ENCODE measurements around the gene POR.
"Not testable (repeated sequence)": the region's sequence is repeated elsewhere in the genome, so short reads cannot be mapped to it uniquely, and the experiment has no call there.

The POR gene

DNA sequence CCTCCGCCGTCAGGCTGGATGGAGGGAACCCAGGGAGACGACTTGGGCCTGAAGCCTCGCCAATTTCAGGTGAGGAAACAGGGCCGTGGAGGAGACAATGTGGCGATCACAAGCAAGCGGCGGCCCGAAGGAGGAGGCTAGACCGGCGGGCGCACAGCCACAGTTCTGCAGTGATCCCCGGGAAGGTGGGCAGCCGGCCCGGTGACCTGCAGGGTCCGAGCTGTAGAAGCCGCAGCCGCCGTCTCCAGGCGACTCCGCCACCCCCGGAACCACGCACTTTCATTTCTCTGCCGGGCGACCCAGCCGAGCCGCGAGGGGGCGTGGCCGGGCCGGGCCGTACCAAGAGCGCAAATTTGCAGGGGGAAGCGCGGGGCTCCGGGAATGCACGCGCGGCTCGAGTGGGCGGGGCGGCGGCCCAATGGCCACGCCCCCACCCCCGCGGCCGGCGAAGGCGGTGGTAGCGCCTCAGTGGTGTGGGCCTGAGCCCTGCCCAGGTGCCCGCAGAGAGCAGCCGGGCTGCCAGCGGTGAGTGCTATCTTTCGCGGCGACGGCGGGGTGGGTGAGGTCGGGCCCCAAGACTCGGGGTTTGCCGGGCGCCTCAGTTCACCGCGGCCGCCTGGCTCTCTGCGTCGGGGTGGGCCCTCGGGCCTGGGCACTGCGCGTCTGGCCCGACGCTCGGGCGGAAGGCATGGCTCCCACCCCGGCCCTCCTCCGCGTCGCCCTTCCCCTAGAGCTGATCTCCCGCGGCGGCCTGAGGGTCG lies at the start of gene POR:
Gene POR, plus strand, starts transcription at position 501 of the 761 bp plus-strand sequence. CDS start 38,847 bp downstream, outside the sequence.
- DNase-seq: peak; percentile 74 to 78

DNA sequence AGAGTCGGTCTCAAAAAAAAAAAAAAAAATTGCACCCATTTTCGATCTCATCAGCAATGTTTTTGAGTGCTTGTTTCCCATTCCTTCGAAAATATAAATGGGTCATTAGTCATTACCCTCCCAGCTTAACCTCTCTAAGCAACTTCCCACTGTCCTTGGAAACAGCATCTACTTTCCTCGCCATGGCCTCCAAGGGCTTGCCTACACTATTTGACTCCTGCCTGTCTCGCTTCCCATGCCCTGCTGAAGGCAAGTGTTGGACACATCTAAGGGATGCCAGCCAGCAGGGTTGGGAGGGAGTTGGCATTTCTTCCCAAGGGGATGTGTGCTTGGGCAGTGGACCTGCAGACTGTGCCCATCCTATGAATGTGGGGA lies 48.9 kb upstream of the POR start:
- peak in 1 of 2 experiments; percentile 19 for DNase-seq

DNA sequence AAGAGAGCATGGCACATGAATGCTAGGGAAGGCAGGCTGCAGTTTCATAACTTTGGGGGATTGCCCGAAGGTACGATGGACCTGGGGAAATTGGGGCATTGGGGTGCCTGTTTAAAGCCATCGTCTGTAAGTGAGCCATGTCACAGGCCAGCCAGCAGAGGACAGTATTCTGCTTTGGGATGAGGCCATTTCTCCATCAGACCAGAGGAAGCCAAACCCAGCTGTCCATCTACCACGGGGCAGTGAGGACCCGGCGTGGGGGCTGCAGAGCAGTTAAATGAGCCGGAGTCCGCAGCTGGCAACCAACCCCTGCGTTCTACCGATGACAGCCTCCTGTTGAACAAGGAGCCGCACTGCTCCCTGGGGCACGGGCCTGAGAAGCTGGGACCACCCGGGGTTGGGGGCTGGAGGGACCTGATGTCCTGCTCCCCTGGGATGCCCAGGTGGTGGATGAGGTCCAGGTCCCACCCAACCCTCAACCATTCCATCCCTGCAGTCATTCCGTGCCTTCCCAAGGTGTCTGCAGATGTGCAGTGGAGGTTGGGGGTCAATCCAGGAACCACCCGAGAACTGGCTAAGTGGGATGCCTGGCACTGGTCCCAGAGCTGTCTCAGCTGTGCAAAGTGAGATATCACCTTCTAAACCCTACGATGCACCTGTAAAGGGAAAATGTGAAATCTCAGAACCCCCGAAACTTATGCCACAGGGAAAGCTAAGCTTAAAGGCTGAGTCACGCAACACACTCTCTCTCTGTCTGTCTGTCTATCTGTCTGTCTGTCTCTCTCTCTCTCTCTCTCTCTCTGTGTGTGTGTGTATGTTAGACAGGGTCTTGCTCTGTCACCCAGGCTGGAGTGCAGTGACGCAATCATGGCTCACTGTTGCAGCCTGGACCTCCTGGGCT lies 48.2 kb upstream of the POR start:
- peak; percentile 68 to 82 for DNase-seq

DNA sequence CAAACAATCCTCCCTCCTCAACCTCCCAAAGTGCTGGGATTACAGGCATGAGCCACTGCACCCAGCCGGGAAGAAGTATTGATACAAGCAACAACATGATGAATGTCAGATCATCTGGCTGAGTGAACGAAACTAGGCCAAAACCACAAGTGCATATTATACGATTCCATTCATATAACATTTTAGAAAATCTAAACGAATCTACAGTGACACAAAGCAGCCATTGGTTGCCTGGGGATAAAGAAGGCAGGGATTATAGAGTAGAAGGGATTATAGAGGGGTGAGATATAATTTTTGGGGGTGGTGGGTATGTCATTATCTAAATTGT lies 47.6 kb upstream of the POR start:
- no peak for DNase-seq

DNA sequence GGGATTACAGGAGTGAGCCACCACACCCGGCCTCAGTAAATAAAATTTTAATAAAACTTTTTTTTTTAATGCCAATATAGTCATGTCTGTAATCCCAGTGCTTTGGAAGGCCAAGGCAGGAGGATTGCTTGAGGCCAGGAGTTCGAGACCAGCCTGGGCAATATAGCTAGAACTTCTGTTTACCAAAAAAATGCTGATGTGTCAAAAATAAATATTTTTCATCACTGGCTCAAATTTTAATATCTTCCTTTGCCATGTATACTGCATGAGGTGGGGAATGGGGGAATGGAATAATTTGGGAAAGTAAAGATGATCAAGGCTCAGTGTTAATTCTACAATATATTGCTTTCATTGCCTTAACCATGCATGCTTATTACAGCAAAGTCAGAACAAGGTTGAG lies 46.8 kb upstream of the POR start:
- DNase-seq: no peak

DNA sequence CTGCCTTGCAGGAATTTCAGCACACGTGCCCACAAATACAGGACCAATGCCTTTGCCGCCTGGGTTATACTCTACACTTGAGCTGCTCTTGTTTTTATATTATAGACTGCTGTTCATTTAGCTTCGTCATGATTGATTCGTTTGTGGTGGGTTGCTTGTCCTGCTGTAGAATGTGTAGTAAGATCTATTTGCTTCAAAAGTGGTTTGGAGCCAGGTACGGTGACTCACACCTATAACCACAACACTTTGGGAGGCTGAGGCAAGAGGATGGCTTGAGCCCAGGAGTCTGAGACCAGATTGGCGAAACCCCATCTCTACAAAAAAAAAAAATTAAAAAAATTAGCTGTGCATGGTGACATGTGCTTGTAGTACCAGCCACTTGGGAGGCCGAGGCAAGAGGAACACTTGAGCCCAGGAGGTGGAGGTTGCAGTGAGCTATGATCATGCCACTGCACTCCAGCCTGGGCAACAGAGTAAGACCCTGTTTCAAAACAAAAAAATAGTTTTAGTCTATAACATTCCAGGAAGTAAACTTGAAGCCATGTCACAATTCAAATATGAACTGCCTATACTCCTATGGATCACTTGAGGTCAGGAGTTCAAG lies 45.1 kb upstream of the POR start:
- no peak for DNase-seq

DNA sequence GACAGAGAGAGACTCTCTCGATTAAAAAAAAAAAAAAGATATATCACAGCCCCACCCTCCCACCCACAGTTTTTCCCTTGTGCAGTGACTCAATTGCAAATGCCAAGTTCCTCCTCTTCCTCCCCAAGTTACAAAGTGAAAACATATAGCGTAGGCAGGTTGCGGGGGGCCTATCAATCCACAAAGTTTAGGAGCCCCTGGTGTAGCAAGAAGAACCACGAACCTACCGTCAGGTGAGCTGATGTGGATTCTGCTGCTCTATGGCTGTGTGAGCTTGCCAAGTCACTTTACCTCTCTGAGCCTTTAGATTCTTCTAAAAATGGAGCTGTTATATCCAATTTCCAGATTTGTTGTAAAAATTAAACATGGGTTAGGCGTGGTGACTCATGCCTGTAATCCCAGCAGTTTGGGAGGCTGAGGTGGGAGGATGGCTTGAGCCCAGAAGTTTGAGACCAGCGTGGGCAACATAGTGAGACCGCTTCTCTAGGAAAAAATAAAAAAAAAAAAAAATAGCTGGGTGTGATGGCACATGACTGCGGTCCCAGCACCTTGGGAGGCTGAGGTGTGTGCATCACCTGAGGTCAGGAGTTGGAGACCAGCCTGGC lies 44.3 kb upstream of the POR start:
- DNase-seq: no peak

DNA sequence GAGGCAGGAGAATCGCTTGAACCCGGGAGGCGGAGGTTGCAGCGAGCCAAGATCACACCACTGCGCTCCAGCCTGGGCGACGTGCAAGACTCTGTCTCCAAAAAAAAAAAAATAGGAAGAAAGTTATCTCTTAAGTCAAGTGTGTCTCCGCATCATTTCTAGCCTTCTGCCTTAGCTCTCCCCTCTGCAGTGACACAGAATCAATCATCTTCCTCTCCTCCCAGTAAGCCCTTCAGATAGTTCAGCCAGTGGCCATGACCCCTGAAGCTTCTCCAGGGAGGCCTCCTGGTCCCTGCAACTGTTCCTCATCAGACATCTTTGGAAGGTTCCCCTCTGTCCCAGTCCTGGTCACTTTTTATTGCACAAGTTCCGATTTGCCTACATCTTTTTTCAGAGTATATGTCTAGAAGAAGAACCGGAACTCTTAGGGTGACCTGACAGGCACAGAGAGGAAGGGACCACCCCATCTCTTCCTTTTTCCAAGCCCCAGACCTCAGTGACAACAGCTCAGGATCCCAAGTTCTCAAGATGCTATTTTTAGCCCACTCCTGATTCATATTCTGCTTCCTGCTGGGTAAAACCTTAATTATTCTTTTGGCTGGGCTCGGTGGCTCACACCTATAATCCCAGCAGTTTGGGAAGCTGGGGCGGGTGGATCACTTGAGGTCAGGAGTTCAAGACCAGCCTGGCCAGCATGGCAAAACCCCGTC lies 42.7 kb upstream of the POR start:
- no peak for DNase-seq

DNA sequence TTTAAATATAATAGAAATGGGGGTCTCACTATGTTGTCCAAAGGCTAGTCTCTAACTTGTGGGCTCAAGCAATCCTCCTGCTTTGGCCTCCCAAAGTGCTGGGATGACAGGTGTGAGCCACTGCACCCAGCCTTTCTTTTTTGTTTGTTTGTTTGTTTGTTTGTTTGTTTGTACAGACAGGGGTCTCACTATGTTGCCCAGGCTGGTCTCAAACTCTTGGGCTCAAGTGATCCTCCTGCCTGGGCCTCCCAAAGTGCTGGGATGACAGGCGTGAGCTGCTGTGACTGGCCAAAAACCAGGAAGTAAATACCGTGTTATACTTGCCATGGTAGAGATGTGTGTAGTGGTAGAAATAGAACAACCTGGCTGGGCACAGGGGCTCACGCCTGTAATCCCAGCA lies 40.8 kb upstream of the POR start:
- DNase-seq: not testable (repeated sequence)

DNA sequence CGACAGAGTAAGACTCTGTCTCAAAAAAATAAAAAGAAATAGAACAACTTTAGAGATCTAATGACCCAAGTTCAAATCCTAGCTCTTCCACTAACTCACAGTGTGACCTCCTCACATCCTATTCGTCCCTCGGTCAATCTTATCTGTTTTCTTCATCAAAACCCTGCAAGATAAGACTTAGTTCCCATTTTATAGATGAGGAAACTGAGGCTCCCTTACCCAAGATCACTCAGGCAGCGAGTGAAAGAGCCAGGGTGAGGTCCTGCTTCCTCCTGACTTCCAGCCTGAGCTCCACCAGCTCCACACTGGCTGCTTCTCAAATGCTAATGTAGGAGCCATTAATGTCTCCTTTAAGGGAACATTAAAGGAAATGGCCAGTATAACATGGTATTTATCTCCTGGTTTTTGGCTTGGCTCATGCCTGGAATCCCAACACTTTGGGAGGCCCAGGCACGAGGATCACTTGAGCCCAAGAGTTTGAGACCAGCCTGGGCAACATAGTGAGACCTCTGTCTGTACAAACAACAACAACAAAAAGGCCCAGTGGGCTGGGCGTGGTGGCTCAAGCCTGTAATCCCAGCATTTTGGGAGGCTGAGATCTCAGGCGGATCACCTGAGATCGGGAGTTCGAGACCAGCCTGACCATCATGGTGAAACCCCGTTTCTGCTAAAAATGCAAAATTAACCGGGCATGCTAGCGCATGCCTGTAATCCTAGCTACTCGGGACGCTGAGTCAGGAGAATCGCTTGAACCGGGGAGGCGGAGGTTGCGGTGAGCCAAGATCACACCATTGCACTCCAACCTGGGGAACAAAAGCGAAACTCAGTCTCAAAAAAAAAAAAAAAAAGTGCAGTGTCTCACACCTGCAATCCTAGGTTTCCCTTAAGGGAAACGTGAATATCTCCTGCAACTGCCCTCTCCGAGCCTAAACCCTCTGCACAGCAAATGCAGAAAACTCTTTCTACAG lies 39.6 kb upstream of the POR start:
- DNase-seq: no peak

DNA sequence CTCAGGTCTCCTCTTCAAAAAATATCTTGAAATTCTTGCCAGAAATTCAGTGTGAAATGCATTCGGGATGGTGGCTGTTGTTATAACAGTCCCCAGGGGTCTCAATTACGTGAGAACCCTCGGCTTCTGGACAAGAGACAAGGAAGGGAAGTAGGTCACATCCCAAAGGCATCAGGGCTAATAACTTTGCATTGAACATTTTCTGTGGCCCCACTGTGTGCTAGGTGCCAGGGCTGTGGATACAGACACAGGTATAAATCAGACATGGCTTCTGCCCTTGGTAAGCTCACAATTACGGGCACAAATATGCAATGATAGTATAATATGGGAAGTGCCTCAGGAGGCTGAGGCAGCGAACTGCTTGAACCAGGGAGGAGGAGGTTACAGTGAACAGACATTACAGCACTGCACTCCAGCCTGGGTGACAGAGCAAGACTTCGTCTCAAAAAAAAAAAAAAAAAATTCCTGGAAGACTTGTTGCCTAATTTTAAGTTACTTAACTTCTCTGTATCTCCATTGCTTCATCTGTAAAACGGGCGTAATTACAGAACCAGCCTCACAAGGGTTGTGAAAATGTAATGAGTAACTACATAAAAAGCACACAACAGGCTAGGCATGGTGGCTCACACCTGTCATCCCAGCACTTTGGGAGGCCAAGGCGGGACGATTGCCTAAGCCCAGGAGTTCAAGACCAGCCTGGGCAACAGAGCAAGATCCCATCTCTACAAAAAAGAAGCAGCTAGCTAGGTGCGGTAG lies 38.7 kb upstream of the POR start:
- DNase-seq: no peak

DNA sequence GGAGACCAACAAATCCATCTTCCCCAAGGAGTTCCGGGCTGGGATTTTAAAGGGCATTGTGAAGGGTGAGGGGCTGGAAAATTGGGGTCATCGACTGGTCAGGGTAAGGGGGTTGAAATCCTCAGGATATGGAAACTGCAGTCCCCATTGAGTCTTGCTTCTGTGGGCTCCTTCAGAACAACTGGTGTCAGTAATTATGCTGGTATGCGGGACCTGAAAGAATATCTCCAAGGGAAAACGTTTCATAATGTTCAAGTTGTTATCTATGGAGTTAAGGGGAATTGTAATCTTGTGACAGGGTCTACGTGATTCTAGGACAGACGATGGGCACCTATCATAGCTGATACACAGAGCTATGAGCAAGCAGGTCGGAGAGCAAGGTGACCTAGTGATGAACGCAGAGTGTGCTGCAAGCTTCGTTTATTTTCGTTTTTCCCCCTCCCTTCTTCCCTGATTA lies 36.6 kb upstream of the POR start:
- peak in 1 of 2 experiments; percentile 42 for DNase-seq

DNA sequence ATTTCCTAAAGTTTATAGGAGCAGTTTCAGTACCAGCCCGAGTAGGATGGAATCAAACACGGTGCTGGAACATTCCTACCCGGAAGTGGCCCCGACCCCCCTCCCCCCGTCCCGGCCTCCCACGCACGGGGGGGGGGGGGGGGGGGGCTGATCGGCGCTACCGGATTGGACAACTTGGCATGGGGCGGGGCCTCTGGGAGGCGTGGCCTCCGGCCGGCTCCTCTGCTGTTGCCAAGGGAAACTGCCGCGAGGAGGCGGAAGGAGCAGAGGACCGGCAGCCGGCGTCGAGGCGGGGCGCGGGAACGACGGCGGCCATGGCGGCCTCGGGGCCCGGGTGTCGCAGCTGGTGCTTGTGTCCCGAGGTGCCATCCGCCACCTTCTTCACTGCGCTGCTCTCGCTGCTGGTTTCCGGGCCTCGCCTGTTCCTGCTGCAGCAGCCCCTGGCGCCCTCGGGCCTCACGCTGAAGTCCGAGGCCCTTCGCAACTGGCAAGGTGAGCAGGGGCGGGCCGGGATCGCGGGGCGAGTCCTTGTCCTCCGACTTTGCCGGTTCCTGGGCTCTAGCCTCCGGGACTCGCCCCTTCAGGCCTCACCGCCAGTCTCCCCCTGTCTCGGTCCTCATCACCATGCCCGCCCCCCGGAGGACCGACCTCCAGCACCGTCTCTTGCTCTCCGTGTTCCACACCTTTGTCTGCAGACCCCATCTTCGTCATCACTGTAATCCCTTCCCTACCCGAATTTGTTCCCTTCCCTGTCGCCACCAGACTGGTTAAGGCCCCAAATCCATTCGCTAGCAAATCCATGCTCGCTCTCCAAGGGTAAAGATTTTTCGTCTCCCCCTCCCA lies 36.0 kb upstream of the POR start, which contains the start of gene RHBDD2:
Gene RHBDD2, plus strand, starts transcription at position 266 of the 843 bp plus-strand sequence. Its CDS starts 49 bp downstream, at position 315.
- DNase-seq: peak; percentile 86 to 89

DNA sequence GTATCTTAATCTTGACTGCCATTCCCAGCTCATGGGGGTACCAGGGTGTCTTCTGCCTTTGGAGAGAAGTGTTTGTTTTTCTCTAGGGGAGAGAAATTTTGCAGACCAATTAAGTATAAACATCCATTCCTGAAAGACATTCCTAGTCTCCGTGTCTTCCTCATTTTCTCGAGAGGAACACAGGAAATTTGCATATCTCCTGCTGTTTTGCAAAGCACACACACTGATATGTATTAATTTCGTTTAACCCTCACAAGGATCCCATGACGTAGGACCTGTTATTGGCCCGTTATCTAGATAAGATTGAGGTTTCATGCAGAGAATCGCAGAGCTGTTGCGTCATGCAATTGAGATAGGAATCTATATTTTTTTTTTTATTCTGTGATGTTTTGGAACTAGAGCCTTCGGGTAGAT lies 35.2 kb upstream of the POR start:
- DNase-seq: no peak

DNA sequence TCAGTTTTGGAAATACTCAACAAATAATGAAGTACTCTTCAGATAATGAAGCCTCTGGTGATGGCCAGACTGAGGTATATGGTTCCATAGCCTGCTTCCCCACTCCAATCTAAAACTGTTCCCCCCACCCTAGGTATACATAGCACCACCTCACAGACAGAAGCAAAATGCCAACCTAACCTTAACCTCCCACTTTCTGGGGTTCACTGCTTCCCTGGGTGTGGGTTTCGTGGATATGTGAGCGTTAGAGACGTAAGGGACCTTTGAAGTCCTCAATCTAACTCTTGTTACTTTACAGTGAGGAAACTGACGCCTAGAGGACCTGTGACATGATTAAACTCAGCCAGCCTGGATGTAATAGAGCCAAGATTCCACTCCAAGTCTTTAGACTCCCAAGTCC lies 34.7 kb upstream of the POR start:
- DNase-seq: no peak

DNA sequence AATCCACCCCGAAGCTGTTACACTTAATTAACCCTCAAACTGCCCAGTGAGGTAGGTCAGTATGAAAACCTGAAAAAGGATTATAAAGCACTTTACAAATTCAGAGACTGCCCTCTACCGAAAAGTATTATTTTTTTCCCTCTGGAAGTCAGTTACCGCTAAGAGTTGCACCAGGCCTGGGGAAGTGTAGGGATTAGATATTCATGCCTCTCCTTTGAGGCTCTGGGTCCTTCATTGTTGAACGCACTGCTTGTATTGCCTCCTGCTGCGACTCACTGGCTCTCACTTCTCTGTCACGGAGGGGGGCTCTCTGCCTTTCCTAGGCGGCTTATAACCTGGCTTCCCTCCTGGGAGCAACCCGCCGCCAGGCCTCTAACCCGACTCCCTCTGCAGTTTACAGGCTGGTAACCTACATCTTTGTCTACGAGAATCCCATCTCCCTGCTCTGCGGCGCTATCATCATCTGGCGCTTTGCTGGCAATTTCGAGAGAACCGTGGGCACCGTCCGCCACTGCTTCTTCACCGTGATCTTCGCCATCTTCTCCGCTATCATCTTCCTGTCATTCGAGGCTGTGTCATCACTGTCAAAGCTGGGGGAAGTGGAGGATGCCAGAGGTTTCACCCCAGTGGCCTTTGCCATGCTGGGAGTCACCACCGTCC lies 33.4 kb upstream of the POR start:
- no peak for DNase-seq

DNA sequence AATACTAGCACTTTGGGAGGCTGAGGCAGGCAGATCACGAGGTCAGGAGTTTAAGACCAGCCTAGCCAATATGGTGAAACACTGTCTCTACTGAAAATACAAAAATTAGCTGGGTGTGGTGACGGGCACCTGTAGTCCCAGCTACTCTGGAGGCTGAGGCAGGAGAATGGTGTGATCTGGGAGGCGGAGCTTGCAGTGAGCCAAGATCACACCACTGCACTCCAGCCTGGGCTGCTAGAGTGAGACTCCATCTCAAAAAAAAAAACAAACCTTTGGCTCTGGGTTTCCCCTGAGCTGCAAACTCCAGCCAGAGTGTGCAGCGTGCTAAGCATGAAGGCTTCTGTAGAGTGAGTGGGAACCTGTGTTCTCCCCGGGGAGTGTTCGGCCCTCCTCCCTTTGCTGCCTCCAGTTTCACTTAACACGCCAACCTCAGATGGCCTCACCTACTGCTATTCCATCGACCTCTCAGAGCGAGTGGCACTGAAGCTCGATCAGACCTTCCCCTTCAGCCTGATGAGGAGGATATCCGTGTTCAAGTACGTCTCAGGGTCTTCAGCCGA lies 31.6 kb upstream of the POR start:
- not testable (repeated sequence) for DNase-seq

DNA sequence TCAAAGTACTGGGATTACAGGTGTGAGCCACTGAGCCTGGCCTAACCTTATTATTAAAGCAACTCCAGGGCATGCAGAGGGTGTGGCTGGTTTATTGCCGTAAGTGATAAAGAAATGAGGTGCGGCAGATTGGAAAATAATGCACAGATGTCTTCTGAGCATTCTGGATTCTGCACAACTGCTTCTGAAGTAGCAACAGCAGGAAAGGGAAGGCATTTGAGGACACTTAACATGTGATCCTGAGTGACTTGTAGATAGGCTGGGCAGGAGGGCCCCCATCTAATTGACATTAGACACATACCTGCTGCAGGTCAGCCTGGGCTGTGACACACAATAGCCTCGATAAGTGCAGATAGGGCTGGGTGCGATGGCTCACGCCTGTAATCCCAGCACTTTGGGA lies 30.5 kb upstream of the POR start:
- no peak for DNase-seq

DNA sequence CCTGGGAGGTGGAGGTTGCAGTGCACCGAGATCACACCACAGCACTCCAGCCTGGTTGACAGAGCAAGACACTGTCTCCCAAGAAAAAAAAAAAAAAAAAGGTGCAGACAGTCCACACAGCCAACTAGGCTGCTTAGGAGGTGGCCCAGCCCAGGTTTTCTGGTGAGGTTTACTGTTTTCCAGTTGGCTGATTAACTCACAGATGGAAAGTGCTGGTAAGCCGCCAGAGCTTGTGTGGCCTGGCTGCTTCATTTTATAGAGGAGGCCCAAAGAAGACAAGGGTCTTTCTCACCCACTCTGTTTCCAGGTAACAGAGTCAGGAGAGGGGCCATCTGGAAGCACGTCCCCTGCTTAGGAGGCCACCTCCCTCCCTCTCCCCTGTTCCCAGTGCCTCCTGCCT lies 29.9 kb upstream of the POR start:
- DNase-seq: no peak

Data from SHP77 (cell line).